ENCODE measurements around the gene CLK2.

CLK2 gene

GRCh38 chr1:155273343-155274245 is at the start of gene CLK2:
Gene CLK2 (minus strand): TSS chr1:155273504. CDS start chr1:155270977, 2,527 bp downstream.
- Histone ChIP-seq H3K9ac (ENCODE audit: low read length) (peak within 1 kb of the TSS; percentile 88), H3K4me1 (ENCODE audit: control insufficient read depth, insufficient read depth, low read length) (peaks cover 18% of the 10 kb centered on the region), H3K27me3 (ENCODE audit: control insufficient read depth, insufficient read depth, low read length) (no peaks in the 10 kb centered on the region), H3K9me3 (ENCODE audit: control insufficient read depth, low read length) (no peaks in the 10 kb centered on the region), H3K36me3 (ENCODE audit: control insufficient read depth, insufficient read depth, low read length) (peaks cover 13% of the 10 kb centered on the region), H3K4me3 (ENCODE audit: low read length) (peak within 1 kb of the TSS; percentile 86)

DNA sequence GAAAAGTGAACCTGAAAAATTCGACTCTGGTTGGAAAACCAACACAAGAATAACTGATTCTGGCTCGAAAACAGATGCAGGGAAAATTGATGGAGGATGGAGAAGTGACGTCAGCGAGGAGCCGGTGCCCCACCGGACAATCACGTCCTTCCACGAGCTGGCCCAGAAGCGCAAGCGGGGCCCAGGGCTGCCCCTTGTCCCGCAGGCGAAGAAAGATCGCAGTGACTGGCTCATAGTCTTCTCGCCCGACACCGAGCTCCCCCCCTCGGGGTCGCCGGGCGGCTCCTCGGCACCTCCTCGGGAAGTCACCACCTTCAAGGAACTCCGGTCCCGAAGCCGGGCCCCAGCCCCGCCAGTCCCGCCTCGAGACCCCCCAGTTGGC is 49.3 kb upstream of the CLK2 start:
- no peak overlapping the region for H3K4me3 ChIP-seq (ENCODE audit: low read length)
- peaks cover 11% of the 10 kb centered on the region for H3K36me3 ChIP-seq (ENCODE audit: control insufficient read depth, insufficient read depth, low read length)
- H3K9me3 ChIP-seq (ENCODE audit: control insufficient read depth, low read length), result no peaks in the 10 kb centered on the region
- H3K9ac ChIP-seq (ENCODE audit: low read length), result no peak overlapping the region
- H3K4me1 ChIP-seq (ENCODE audit: control insufficient read depth, insufficient read depth, low read length), result peaks cover 29% of the 10 kb centered on the region
- H3K27me3 ChIP-seq (ENCODE audit: control insufficient read depth, insufficient read depth, low read length), result no peaks in the 10 kb centered on the region

DNA sequence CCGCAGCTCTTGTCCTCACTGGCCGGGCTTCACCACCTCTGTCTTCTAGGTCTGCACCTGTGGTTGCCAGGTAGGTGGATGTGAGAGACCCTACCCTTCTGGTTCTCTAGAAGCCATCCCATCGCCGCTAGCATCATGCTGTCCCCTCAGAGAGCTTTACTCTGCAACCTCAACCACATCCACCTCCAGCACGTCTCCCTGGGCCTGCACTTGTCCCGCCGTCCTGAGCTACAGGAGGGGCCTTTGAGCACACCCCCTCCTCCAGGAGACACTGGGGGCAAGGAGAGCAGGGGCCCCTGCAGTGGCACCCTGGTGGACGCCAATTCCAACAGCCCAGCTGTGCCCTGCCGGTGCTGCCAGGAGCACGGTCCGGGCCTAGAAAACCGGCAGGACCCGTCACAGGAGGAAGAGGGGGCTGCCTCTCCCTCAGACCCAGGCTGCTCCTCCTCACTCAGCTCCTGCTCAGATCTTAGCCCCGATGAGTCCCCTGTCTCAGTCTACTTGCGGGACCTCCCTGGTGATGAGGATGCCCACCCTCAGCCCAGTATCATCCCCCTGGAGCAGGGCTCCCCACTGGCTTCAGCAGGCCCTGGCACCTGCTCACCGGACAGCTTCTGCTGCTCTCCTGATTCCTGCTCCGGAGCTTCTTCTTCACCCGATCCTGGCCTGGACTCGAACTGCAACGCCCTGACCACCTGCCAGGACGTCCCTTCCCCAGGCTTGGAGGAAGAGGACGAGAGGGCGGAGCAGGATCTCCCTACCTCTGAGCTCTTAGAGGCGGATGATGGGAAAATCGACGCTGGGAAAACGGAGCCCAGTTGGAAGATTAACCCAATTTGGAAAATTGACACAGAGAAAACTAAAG is 48.6 kb upstream of the CLK2 start:
- H3K9ac ChIP-seq (ENCODE audit: low read length), result no peak overlapping the region
- peaks cover 29% of the 10 kb centered on the region for H3K4me1 ChIP-seq (ENCODE audit: control insufficient read depth, insufficient read depth, low read length)
- peaks cover 6% of the 10 kb centered on the region for H3K36me3 ChIP-seq (ENCODE audit: control insufficient read depth, insufficient read depth, low read length)
- H3K4me3 ChIP-seq (ENCODE audit: low read length), result no peak overlapping the region
- H3K9me3 ChIP-seq (ENCODE audit: control insufficient read depth, low read length), result no peaks in the 10 kb centered on the region
- no peaks in the 10 kb centered on the region for H3K27me3 ChIP-seq (ENCODE audit: control insufficient read depth, insufficient read depth, low read length)

DNA sequence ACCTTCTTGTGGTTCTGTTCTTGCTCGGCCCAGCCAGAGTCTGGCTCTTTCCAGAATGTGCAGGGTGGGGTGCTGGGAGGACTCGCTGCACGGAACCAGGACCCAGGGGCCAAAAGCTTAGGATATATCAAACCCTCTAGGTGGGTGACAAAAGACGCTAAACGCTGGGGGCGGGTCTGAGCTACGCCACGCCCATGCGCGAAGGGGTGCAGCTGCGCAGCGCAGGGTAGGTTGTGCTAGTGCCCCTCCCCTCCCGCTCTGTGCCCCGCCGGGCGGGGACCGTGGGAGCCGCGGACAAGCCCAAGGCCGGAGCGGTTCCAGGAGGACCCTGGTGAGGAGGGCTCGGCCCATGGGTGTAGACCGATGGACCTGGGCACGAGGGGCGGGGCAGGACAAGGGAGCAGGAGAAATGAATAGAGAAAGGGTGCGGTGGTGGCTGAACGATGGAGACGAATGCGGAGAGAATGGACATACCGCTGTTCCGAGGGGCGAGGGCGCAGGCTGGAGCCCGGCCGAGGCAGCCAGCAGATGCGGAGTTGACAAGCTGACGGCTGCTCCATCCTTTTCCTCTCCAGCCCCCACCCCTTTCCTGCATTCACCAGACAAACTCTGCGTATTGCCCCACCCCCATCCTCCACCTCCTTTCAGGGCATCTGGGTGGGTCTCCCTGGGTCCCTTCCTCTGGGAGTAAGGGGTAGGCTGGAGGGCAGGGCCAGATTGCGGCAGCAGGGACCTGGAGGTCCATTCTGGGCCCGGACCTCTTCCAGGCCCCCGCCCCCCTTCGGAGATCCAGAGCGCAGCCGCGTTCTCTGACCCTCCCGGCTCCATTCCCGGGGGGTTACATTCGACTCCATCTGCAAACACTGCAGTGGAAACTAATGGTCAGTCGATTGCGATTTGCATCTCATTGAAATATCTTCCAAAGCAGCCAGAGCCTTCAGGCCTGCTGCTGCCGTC is 47.6 kb upstream of the CLK2 start, which contains the start of gene RUSC1:
Gene RUSC1 (plus strand): TSS at position 234 of the 957 bp plus-strand sequence. CDS start 880 bp downstream, outside the sequence.
- Histone ChIP-seq H3K27me3 (ENCODE audit: control insufficient read depth, insufficient read depth, low read length) (no peaks in the 10 kb centered on the region), H3K9me3 (ENCODE audit: control insufficient read depth, low read length) (no peaks in the 10 kb centered on the region), H3K4me1 (ENCODE audit: control insufficient read depth, insufficient read depth, low read length) (peaks cover 27% of the 10 kb centered on the region), H3K9ac (ENCODE audit: low read length) (peak within 1 kb of the TSS; percentile 53), H3K36me3 (ENCODE audit: control insufficient read depth, insufficient read depth, low read length) (peaks cover 6% of the 10 kb centered on the region), H3K4me3 (ENCODE audit: low read length) (no peak within 1 kb of the TSS)

DNA sequence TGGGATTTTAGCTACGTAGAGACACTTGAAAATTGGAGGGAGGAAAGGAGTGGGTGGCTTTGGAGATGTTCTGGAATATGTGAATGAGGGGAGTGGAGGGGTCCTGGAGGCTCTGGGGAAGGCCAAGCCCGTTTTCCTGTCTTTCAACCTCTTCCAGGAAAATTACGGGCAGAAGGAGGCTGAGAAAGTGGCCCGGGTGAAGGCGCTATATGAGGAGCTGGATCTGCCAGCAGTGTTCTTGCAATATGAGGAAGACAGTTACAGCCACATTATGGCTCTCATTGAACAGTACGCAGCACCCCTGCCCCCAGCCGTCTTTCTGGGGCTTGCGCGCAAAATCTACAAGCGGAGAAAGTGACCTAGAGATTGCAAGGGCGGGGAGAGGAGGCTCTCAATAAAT is 46.9 kb upstream of the CLK2 start:
- Histone ChIP-seq H3K9ac (ENCODE audit: low read length) (peak overlapping the region; percentile 53), H3K4me3 (ENCODE audit: low read length) (no peak overlapping the region), H3K36me3 (ENCODE audit: control insufficient read depth, insufficient read depth, low read length) (peaks cover 6% of the 10 kb centered on the region), H3K4me1 (ENCODE audit: control insufficient read depth, insufficient read depth, low read length) (peaks cover 21% of the 10 kb centered on the region), H3K27me3 (ENCODE audit: control insufficient read depth, insufficient read depth, low read length) (no peaks in the 10 kb centered on the region), H3K9me3 (ENCODE audit: control insufficient read depth, low read length) (no peaks in the 10 kb centered on the region)

GRCh38 chr1:155319536-155319935 is 46.2 kb upstream of the CLK2 start:
- peaks cover 21% of the 10 kb centered on the region for H3K4me1 ChIP-seq (ENCODE audit: control insufficient read depth, insufficient read depth, low read length)
- H3K27me3 ChIP-seq (ENCODE audit: control insufficient read depth, insufficient read depth, low read length), result no peaks in the 10 kb centered on the region
- H3K9me3 ChIP-seq (ENCODE audit: control insufficient read depth, low read length), result no peaks in the 10 kb centered on the region
- peaks cover 6% of the 10 kb centered on the region for H3K36me3 ChIP-seq (ENCODE audit: control insufficient read depth, insufficient read depth, low read length)
- no peak overlapping the region for H3K9ac ChIP-seq (ENCODE audit: low read length)
- H3K4me3 ChIP-seq (ENCODE audit: low read length), result no peak overlapping the region

- no peaks in the 10 kb centered on the region for H3K9me3 ChIP-seq (ENCODE audit: control insufficient read depth, low read length)
- H3K36me3 ChIP-seq (ENCODE audit: control insufficient read depth, insufficient read depth, low read length), result peaks cover 6% of the 10 kb centered on the region
Measured at GRCh38 chr1:155318082-155318481, 44.8 kb upstream of the CLK2 start.

DNA sequence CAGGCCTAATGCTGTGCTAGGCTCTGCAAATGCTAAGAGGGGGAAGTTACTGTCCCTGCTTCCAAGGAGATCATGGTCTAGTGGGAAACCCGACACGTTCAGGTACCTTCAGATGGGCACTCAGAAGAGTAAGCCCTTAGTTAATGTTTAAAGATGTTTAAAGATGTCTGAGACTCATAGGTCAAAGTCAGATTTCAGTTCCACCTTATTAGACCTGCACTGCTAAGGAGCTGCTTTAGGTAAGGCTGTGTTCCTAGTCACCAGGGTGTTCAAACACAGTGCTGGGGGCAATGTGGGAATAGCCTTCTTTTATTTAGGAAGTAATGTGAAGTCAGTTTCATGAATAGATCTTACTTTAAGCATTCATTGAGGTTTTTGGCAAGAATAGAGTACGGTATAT is 43.6 kb upstream of the CLK2 start:
- peaks cover 18% of the 10 kb centered on the region for H3K4me1 ChIP-seq (ENCODE audit: control insufficient read depth, insufficient read depth, low read length)
- H3K9ac ChIP-seq (ENCODE audit: low read length), result no peak overlapping the region
- no peaks in the 10 kb centered on the region for H3K9me3 ChIP-seq (ENCODE audit: control insufficient read depth, low read length)
- H3K36me3 ChIP-seq (ENCODE audit: control insufficient read depth, insufficient read depth, low read length), result peaks cover 6% of the 10 kb centered on the region
- H3K27me3 ChIP-seq (ENCODE audit: control insufficient read depth, insufficient read depth, low read length), result no peaks in the 10 kb centered on the region
- H3K4me3 ChIP-seq (ENCODE audit: low read length), result no peak overlapping the region

More at GRCh38 chr1:155318082-155318481, 44.8 kb upstream of the CLK2 start:
- Histone ChIP-seq H3K9ac (ENCODE audit: low read length) (no peak overlapping the region), H3K27me3 (ENCODE audit: control insufficient read depth, insufficient read depth, low read length) (no peaks in the 10 kb centered on the region), H3K4me3 (ENCODE audit: low read length) (no peak overlapping the region), H3K4me1 (ENCODE audit: control insufficient read depth, insufficient read depth, low read length) (peaks cover 21% of the 10 kb centered on the region)

DNA sequence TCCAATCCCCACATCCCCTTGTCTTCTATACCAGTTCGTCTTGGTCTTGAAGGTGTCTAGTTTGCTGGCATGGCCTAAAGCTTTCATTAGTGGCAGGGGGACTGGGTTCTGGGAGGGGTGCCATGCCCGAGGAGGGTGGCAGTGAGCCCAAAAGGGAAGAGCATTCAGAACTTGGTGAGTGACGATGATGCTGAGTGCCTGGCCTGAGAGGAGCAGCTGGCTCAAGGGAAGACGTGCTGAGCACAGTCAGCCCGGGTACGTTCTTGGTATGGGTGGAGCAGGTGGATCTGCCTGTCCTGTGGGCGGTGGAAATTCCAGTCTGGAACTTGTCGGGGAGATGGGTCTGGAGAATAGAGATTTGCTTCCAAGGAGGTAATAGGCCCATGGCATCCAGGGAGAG is 40.0 kb upstream of the CLK2 start:
- no peak overlapping the region for H3K9ac ChIP-seq (ENCODE audit: low read length)
- peaks cover 5% of the 10 kb centered on the region for H3K36me3 ChIP-seq (ENCODE audit: control insufficient read depth, insufficient read depth, low read length)
- H3K27me3 ChIP-seq (ENCODE audit: control insufficient read depth, insufficient read depth, low read length), result no peaks in the 10 kb centered on the region
- H3K9me3 ChIP-seq (ENCODE audit: control insufficient read depth, low read length), result no peaks in the 10 kb centered on the region
- no peak overlapping the region for H3K4me3 ChIP-seq (ENCODE audit: low read length)
- peaks cover 20% of the 10 kb centered on the region for H3K4me1 ChIP-seq (ENCODE audit: control insufficient read depth, insufficient read depth, low read length)

- Histone ChIP-seq H3K4me1 (ENCODE audit: control insufficient read depth, insufficient read depth, low read length) (peaks cover 28% of the 10 kb centered on the region), H3K9me3 (ENCODE audit: control insufficient read depth, low read length) (no peaks in the 10 kb centered on the region), H3K27me3 (ENCODE audit: control insufficient read depth, insufficient read depth, low read length) (no peaks in the 10 kb centered on the region), H3K4me3 (ENCODE audit: low read length) (peak overlapping the region; percentile 96), H3K9ac (ENCODE audit: low read length) (peak overlapping the region; percentile 91), H3K36me3 (ENCODE audit: control insufficient read depth, insufficient read depth, low read length) (no peaks in the 10 kb centered on the region)
Measured at GRCh38 chr1:155309423-155310021, 36.2 kb upstream of the CLK2 start.

Measured in mucosa of stomach (tissue), 1 donor.